Measurements from ENCODE around the gene CDK17. TPM values are rescaled to one million over a fixed set of nuclear protein-coding genes. Genes with fewer than 3 reads are reported as not detected.
"Not testable (repeated sequence)": the region's sequence is repeated elsewhere in the genome, so short reads cannot be mapped to it uniquely, and the experiment has no call there.

Gene CDK17
- total RNA-seq, 1 experiment from 2014 or later = 25.8 TPM

DNA sequence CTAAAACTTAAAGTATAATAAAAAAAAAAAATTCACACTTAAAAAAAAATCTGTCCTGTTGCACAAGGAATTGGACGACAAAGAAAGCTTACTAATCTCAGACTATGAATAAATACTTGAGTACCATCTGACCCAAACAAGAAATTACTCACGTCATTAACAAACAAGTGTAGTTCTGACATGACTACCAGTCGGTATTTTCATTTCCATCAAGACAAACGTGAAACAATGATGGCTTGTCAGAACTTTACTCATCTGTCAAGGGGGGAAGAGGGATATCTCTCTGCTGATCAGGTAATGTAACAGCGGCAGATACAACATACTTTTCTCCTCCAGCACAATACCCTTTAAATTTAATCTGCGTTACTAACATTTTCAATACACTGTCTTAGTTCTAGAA, 78.3 kb downstream of the CDK17 start:
- DNase-seq (ENCODE audit: low read depth) = no peak

DNA sequence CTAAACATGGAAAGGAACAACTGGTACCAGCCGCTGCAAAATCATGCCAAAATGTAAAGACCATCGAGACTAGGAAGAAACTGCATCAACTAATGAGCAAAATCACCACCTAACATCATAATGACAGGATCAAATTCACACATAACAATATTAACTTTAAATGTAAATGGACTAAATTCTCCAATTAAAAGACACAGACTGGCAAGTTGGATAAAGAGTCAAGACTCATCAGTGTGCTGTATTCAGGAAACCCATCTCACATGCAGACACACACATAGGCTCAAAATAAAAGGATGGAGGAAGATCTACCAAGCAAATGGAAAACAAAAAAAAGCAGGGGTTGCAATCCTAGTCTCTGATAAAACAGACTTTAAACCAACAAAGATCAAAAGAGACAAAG, 82.4 kb downstream of the CDK17 start:
- not testable (repeated sequence) for DNase-seq (ENCODE audit: low read depth)

DNA sequence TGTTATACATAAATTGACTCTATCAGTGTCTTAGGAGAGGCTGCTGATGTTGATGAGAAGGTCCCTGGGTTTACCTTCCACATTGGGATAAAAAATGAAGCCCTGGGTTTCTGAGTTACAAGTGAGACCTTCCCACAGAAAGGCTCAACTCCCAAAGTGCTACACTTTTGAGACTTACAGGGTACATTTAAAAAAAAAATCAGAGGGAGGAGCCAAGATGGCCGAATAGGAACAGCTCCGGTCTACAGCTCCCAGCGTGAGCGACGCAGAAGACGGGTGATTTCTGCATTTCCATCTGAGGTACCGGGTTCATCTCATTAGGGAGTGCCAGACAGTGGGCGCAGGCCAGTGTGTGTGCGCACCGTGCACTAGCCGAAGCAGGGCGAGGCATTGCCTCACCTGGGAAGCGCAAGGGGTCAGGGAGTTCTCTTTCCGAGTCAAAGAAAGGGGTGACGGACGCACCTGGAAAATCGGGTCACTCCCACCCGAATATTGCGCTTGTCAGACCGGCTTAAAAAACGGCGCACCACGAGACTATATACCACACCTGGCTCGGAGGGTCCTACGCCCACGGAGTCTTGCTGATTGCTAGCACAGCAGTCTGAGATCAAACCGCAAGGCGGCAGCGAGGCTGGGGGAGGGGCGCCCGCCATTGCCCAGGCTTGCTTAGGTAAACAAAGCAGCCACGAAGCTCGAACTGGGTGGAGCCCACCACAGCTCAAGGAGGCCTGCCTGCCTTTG, 84.3 kb downstream of the CDK17 start:
- not testable (repeated sequence) for DNase-seq (ENCODE audit: low read depth)

DNA sequence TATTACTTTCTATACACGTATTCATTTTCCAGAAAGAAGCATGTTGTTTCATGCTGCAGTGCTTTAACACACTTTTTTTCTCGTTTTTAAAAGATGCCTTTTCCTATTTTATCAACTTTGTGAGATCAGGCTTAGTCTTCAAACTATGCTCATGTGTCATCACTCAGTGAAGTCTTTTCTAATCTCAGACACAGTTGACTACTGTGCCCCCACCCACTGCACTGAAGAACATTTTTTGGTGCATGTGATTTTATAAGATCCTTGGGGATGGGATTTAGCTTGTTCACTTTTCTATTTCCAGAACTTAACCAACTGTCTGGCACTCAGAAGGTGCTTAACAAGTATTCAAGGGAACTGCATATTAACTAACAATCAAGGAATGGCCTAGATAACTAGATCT, 85.5 kb downstream of the CDK17 start:
- no peak for DNase-seq (ENCODE audit: low read depth)

DNA sequence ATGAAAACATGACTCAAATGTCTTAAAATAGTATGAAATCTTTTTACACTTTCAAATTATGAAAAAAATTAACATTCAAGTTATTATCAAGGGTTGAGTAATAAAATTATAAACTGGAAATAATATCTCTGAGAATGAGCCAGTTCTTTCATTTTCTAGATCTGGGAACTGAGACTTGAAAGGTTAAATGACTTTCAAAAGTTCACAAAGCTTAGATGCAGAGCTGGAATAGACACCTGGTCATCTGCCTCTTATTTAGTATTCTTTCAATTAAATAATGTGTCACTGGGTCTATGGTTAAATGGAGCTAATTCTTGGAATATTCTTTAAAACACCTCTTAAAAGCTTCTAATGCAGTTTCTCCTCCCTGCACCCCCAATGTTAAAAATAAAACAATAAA, 86.6 kb downstream of the CDK17 start:
- no peak for DNase-seq (ENCODE audit: low read depth)

DNA sequence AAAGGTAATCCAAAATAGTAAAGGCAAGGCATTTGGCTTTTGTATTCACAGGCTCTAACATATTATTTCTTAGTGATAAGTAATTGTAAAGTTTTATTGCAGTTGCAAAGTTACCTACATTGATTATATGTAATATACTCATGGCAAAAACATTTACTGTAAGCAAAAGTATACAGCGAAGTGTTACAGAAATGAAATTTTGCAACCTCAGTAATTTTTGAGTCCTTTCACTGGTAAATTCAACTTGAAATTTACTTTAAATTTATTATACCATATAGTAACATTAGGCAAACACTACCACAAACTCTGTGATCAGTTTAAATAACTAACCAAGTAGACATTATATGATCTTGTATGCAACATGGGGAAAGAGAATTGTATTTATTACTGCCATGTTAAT, 89.0 kb downstream of the CDK17 start:
- DNase-seq (ENCODE audit: low read depth) = no peak

DNA sequence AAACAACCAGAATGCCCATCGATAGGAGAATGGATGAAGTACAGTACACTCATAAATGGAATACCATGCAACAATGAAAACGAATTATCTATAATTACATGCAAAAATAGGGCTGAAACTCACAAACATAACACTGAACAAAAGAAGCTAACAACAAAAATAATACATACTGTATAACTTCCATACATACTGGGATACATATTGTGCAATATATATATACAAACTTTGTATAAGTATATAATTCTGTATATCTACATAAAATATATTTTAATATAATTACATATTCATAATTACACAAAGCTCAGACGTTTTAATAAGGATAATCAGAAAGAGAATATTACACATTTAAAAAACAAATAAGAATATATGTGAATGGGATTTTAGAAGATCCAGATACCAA, 90.2 kb downstream of the CDK17 start:
- no peak for DNase-seq (ENCODE audit: low read depth)

DNA sequence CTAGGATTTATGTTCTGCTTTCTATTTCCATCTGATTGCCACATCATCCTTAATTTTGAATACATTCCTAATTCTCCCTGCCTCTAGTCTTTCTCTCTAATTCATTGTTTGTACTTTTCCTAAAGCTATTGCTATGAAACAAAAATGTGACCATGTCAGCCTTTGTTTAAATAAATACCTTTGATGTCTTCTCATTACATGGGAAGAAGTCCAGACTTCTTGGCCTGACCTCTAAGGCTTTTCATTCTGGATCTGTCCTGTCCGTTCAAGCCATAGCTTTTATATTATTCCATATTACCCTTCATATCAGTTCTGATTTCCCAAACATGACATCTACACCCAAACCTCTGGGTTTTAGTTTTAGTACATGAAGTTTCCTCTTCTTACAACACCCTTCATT, 91.4 kb downstream of the CDK17 start:
- peak; percentile 26 for DNase-seq (ENCODE audit: low read depth)

DNA sequence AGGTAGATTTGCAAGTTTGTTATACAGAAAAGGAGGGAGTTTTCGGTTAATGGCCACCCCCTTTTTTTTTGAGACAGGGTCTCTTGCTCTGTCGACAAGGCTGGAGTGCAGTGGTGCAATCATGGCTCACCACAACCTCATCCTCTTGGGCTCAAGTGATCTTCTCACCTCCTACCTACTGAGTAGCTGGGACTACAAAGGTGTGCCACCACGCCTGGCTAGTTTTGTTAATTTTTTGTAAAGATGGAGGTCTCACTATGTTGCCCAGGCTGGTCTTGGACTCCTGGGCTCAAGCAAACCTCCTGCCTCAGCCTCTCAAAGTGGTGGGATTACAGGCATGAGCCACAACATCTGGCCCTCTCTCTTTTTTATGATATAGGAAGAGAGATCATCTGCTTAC, 94.6 kb downstream of the CDK17 start:
- DNase-seq (ENCODE audit: low read depth) = no peak

DNA sequence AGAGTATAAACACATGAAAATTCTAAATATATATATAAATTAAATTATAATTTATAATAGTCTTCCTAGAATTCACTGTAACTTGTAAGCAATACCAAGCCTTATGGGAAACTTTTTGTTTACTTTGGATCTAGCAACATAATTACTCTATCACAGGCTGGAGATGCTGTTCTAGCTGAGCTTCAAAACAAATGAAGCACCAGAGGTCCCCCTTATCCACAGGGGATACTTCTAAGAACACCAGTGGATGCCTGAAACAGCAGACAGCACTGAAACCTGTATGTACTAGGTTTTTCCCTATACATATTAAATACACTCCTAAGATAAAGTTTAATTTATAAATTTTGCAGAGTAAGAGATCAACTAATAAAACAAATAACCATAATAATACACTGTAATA, 96.6 kb downstream of the CDK17 start:
- no peak for DNase-seq (ENCODE audit: low read depth)

DNA sequence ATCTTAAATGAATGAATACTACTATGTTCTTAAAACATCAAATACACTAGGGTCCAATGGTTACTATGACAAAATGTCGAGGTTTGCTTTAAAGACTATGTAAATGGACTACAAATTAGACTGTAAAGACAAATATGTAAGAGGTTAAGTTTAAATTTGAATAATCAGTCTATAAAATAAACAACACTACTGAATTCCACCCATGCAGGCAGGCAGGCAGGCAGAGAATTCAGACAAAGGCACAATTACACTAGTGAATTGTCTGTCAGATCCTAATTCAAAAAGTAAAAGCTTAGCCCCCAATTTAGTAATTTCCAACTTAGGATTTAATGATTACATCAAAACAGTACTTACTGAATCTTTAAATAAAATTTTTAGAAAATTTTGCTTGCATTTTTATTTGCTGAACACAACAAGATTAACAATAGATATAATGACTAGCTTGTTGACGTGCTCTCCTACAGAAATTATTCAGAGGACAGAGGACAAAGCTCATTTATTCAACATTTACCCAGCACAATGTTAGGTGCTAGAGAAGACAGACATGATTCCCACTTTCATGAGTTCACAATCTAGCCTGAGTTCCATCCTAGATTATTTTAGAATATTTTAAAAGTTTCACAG, 97.4 kb downstream of the CDK17 start:
- DNase-seq (ENCODE audit: low read depth) = no peak

DNA sequence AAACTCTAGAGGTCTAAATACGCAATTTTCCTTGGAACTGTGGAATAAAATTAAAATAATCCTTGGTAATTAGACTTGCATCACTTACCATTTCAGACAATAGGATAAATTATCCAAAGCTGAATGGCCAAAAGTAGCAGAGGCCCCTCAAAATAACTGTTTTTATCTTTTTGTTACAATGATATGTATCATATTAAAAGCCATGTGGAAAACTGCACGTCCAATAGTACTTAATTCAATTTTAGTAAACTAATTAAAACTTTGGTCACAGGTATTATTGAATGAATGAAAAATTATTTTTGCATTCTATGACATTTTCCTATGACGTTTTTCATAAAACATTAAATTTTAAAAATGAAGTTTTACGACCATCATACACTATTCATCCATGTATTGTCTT, 98.5 kb downstream of the CDK17 start:
- DNase-seq (ENCODE audit: low read depth) = no peak

DNA sequence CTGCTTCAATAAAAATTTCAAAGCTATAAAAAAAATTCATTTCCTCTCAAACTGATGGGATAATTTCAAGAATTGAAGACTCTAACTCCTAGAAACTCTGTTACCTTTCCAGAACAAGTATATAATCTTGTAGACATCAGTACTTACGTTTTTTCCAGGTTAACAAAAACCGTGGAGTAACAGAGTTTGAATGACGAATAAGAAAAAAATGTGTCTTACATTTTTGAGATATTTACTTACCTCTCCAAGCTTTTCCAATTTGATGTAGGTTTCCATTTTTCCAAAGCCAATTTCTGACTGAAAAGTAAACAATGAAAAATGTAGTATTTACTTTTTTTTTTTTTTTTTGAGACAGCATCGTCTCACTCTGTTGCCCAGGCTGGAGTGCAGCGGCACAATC, 100.2 kb downstream of the CDK17 start:
- no peak for DNase-seq (ENCODE audit: low read depth)

DNA sequence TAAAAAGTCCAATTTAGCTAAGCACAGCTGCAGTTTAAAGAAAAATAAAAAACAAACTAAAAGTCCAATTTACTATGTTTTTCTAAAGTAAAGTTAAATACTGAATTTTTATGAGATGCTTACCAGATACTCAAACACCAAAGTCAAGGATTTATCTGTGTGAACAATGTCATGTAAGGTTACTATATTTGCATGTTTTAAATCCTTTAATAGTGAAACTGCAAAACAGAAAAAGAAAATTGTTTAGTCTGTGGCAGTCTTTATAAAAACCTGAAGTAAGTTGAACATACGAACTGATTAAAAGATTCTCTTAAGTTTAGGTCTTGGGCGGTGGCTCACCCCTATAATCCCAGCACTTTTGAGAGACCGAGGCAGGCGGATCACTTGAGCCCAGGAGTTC, 102.7 kb downstream of the CDK17 start:
- no peak for DNase-seq (ENCODE audit: low read depth)

DNA sequence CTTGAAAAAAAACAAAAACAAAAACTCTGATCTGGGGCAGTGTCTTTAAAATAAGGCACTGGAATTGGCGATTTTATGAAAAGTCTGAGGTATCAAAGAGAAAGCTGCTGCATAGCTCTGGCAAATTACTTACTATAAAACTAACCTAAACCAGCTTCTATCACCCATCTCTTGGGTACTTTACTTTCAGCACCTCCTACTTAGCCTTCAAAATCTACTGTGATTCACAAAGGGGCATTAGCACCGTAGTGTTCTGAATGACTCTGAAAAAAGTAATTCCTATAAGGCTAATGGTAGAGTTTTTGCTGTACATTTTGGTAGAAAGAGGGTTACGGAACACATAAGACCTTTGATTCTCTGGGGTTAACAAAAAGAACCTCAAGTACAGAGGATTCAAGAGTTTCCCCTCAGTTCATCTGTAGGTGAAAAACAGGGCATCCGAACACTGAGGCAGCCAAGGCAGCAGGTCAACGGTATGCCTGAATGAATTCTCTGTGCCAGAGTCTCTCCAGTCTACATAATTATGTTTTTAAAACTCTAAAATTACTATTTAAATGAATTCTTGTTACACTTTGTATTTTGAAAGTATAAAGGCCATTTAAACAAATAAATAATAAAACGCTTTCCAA, 104.6 kb downstream of the CDK17 start:
- no peak for DNase-seq (ENCODE audit: low read depth)

DNA sequence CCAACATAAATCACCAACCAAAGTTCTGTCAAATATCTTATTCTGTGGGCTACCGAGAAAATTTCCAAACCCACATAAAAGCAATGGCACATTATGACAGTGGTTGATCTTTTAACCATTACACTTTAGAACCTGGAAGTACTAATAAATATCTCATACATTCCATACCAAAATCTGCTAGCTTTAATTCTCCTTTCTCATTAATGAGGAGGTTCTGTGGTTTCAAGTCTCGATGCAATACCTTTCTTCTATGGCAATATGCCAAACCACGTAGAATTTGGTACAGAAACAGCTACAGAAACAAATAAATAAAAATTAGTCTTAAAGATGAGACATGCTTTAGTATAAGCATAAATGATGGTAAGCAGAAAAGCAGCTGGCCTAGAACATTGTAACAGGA, 105.4 kb downstream of the CDK17 start:
- DNase-seq (ENCODE audit: low read depth) = peak; percentile 69

DNA sequence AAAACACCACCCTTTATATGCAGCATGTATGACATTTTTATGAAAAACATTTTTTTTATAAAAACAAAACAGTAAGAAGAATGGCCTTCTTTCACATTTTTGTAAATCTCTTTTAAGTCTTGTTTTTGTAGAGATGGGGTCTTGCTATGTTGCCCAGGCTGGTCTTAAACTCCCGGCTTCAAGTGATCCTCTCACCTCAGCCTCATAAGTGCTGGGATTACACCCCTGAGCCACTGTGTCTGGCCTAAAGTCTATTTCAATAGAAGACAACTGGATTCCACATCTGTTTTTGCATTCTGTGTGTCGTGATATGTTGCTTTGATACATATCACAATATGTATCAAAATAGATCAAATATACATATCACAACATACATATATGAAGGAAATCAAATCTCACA, 107.1 kb downstream of the CDK17 start:
- no peak for DNase-seq (ENCODE audit: low read depth)

DNA sequence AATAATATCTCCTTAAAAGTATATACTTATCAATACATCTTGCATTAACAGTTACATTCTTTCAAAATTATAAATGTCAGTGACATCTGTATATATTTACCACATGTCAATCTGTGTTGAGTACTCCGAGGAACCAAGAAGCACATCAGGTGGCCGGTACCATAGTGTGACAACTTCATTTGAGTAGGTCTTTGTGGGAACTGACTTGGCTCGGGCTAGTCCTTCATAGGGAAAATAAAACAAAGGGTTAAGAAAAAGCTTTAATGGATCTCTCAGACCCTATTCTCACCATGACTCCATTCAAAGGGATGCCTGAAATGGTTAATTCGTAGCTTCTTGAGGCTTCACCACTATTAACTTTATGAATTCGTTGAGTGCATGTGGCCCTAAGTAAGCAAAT, 111.2 kb downstream of the CDK17 start:
- no peak for DNase-seq (ENCODE audit: low read depth)

DNA sequence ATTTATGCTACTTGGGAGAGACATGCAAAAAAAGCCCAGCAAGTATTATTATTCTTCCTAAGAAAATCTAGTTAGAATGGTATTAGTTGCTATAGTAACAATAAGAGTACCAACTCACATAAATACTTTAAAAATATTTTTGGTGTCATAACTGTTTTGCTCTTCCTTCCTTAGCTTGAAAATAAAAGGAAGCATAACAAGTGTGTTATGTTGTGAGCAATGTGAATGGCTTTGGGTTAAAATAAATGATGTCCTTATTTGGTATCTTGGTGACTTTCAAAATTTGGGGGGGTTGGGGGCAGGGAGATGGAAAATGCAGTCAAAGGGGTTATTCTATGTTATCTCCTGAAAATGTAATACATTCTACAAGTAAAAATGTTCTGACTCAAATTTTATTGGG, 115.1 kb downstream of the CDK17 start:
- DNase-seq (ENCODE audit: low read depth) = no peak

DNA sequence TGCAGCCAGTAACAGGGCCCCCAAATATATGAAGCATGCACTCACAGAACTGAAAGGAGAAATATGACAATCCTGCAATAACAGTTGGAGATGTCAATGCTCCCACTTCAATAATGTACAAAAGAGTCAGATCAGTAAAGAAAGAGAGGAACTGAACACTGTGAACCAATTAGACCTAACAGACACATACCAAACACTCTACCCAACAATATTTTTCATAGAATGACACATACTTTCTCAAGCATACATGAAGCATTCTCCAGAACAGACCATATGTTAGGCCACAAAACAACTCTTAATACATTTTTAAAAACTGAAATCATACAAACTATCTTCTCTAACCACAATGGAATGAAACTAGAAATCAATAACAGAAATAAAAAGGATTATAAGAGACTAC, 125.9 kb downstream of the CDK17 start:
- DNase-seq (ENCODE audit: low read depth) = no peak

DNA sequence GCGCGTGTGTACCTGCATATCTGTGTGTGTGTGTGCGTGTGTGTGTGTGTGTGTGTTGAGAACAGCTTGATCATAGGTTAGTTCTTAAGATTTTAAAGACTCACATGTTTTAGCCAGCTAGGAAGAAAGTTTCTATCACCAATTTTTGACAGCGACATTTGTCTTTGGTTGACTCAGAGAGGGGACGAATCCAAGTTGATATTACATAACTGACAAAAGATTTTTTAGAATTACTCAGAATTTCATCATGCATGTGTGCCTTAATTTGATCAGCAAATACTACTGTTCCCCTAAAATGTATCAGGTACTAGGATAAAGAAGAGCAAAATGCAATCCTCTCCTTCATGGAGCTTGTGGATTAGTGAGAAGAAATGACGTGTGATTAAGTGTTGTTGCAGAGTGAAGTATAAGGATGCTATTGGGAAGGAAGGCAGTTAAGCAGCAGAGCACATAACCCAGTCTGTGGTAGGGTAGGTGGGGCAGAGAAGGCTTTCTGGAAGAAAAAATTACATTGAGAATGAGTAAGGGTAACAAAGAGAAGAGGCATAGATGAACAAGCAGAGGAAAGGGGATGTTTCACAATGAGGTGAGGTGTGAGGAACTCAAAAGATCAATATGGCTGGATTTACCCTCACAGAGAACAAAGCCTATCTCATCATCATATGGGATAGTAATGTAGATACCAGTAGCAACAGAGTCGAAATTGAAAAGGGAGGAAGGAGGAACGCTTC, 128.6 kb downstream of the CDK17 start:
- DNase-seq (ENCODE audit: low read depth) = no peak

DNA sequence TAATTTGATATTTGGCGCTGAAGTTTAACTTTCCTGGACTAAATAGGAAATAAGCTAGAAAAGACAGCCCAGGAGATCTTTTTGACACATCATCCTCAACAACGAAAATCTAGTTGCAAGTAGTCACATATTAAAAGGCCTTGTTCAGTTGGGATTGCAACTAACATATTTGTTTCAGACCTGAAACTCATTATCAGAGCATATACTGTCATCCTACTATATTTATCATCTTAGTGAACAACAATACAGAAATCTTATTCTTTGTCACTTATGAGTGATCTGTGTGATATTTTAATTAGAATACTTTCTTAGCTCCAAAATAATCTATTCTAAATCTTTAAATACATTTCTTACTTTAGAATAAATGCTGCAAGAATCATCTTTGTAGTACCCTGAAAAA, 134.0 kb downstream of the CDK17 start:
- no peak for DNase-seq (ENCODE audit: low read depth)

DNA sequence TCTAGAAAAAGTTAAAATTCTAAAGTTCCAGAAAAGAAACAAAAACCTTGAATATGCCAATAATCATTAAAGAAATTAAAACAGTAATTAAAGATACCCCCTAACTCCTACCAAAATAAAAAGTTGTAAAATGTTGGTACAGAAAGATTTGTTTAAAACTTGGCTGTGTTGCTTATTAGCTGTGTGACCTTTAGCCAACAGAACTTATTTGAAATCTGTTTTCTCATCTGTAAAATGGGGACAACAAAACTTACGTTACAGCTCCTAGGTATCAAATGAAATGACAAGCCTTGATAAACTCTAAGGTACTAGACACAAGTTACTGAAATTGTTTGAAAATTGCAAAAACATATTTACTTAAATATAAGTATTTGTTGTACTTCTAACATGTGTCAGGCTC, 134.4 kb downstream of the CDK17 start:
- DNase-seq (ENCODE audit: low read depth) = no peak

Measured in M059J (cell line).